BLaER1 treated with 17β-estradiol and CSF1 and Interleukin-3, amounts not matched to agents 10 nM and 100 nM (cell line): ENCODE results near the gene DYDC2.
A peak's percentile ranks its signal among the peaks of the same experiment; 100 is the strongest.
"Not testable (repeated sequence)": the region's sequence is repeated elsewhere in the genome, so short reads cannot be mapped to it uniquely, and the experiment has no call there.

Experiments used
- H3K27ac ChIP-seq, 11 experiments: shearing (Covaris generic); formaldehyde crosslinking; 2 replicates each; pipeline ENCODE4 v1.8.1; 2022
- H3K27me3 ChIP-seq, 11 experiments: shearing (Covaris generic); formaldehyde crosslinking; 2 replicates each; pipeline ENCODE4 v1.8.1; 2022
- H3K36me3 ChIP-seq, 11 experiments: shearing (Covaris generic); formaldehyde crosslinking; 2 replicates each; pipeline ENCODE4 v1.8.1; 2022
- H3K4me1 ChIP-seq, 10 experiments: shearing (Covaris generic); formaldehyde crosslinking; 2 replicates each; pipeline ENCODE4 v1.8.1; 2022
- H3K4me2 ChIP-seq, 11 experiments: shearing (Covaris generic); formaldehyde crosslinking; 2 replicates each; pipeline ENCODE4 v1.8.1; 2022
- H3K4me3 ChIP-seq, 10 experiments: shearing (Covaris generic); formaldehyde crosslinking; 2 replicates each; pipeline ENCODE4 v1.8.1; 2022
- H3K9ac ChIP-seq, 11 experiments: shearing (Covaris generic); formaldehyde crosslinking; 2 replicates each; pipeline ENCODE4 v1.8.1; 2022
- H3K9me3 ChIP-seq, 11 experiments: shearing (Covaris generic); formaldehyde crosslinking; replicated peaks in 1 of 11; 2 replicates each; pipeline ENCODE4 v1.8.1; 2022
- H4K20me1 ChIP-seq, 11 experiments: shearing (Covaris generic); formaldehyde crosslinking; 2 replicates each; pipeline ENCODE4 v1.8.1; 2022
- Cebpa-rat ChIP-seq, 11 experiments: shearing (Covaris generic); IDR thresholded peaks; 2 replicates each; pipeline ENCODE4 v1.8.1; 2022

Gene DYDC2

DNA sequence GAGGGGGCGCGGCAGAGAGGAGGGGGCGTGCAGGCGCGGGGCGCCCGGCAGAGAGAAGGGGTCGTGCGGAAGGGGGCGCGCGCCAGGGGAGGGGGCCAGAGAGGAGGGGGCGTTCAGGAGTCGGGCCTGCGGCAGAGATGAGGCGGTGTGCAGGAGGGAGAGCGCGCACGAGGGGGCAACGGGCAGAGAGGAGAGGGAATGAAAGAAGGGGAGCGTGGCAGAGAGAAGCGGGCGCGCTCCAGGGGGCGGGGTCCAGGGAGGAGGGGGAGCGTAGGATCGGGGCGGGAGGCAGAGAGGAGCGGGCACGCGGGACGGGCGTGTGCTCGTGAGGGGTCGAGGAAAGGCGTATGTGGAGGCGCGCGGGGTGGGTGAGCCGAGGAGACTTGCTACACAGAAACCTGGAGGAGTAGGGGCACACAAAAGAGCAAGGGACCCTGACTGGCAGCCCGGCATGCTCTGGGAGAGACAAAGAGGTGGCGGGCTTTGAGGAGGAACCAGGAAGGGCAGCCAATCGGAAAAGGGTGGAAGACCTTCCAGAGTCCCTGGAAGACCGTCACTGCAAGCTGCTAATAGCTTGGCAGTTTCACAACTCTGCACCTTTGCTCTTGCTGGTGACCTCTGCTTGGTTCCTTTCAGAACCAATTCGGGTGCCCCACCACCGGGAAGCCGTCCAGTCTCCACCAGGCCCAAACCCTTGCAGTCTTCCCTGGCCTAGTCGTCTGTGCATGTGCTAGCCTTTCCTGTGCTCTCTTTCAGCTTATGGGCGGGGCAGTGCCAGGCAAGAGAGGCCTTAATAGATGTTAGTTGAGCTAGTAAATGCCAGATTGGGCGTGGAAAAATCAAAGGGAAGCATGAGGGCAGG is 639 bp downstream of the DYDC2 start:
- H3K27me3 ChIP-seq, result peaks cover 23 to 30% (median 28%) of the 10 kb centered on the region in 11 experiments

DNA sequence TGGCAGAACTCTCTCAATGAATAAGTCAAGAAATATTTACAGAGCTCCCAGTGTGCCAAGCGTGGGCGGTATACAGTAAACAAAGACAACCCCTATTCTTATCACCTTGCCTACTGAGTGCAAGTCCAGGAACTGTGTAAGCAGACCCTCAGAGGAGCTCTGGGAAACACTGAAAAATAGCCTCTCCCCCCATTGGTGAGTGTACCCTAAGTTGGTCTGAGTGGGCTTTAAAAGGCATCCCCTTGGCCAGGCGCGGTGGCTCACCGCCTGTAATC is 1.2 kb downstream of the DYDC2 start:
- H3K36me3 ChIP-seq, result no peaks in the 10 kb centered on the region
- H3K9ac ChIP-seq, result no peak overlapping the region
- H3K4me1 ChIP-seq, result peaks cover 0 to 16% (median 13%) of the 10 kb centered on the region in 10 experiments; a peak in 16 of 20 replicates
- H3K4me3 ChIP-seq, result peak overlapping the region in 4 of 10 experiments; percentile 56 to 65 (median 63); a peak in 4 of 20 replicates
- H3K9me3 ChIP-seq, result peaks cover 5 to 23% (median 15%) of the 10 kb centered on the region in 11 experiments; a peak in 18 of 22 replicates
- H3K27me3 ChIP-seq, result peaks cover 23 to 30% (median 28%) of the 10 kb centered on the region in 11 experiments
- no peak overlapping the region for H3K27ac ChIP-seq
- TF ChIP-seq Cebpa-rat (IDR thresholded peaks at IDR 0.05), result no peak
- H3K4me2 ChIP-seq, result peak overlapping the region in 10 of 11 experiments; percentile 80 to 98 (median 95); a peak in 16 of 22 replicates
- H4K20me1 ChIP-seq, result no peaks in the 10 kb centered on the region

More for the DNA sequence above, 639 bp downstream of the DYDC2 start:
- Histone ChIP-seq H3K9me3 (peaks cover 5 to 23% (median 15%) of the 10 kb centered on the region in 11 experiments; a peak in 18 of 22 replicates), H3K4me2 (peak overlapping the region; percentile 80 to 98 (median 95)), H3K36me3 (no peaks in the 10 kb centered on the region), H4K20me1 (no peaks in the 10 kb centered on the region), H3K9ac (peak overlapping the region; percentile 24 to 68 (median 54); a peak in 19 of 22 replicates), H3K4me3 (peak overlapping the region; percentile 48 to 71 (median 62)), H3K27ac (peak overlapping the region in 4 of 11 experiments; percentile 21 to 44 (median 29); a peak in 3 of 22 replicates), H3K4me1 (peaks cover 0 to 16% (median 13%) of the 10 kb centered on the region in 10 experiments; a peak in 16 of 20 replicates)
- TF ChIP-seq Cebpa-rat (IDR thresholded peaks at IDR 0.05), result no peak

DNA sequence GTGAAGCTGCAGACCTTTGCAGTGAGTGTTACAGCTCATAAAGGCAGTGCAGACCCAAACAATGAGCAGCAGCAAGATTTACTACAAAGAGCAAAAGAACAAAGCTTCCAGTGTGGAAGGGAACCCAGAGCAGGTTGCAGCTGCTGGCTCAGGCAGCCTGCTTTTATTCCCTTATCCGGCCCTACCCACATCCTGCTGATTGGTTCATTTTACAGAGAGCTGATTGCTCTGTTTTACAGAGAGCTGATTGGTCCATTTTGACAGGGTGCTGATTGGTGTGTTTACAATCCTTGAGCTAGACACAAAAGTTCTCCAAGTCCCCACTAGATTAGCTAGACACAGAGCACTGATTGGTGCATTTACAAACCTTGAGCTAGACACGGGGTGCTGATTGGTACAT is 2.3 kb downstream of the DYDC2 start:
- H3K27ac ChIP-seq, H3K4me2 ChIP-seq, H4K20me1 ChIP-seq, H3K9ac ChIP-seq, H3K4me3 ChIP-seq, H3K36me3 ChIP-seq: not testable (repeated sequence)
- Histone ChIP-seq H3K9me3 (peaks cover 5 to 23% (median 15%) of the 10 kb centered on the region in 11 experiments; a peak in 18 of 22 replicates), H3K27me3 (peaks cover 23 to 30% (median 28%) of the 10 kb centered on the region in 11 experiments), H3K4me1 (peaks cover 0 to 16% (median 13%) of the 10 kb centered on the region in 10 experiments; a peak in 16 of 20 replicates)

DNA sequence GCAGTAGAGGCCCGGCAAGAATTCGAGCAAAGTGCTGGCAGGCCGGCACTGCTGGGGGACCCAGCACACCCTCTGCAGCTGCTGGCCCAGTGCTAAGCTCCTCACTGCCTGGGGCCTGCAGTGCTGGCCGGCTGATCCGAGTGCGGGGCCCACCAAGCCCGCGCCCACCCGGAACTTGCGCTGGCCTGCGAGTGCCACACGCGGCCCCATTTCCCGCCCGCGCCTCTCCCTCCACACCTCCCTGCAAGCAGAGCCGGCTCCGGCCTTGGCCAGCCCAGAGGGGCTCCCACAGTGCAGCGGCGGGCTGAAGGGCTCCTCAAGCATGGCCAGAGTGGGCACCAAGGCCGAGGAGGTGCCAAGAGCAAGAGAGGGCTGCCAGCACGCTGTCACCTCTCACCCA is 3.1 kb downstream of the DYDC2 start:
- Histone ChIP-seq H3K4me2 (no peak overlapping the region), H3K36me3 (no peaks in the 10 kb centered on the region), H3K4me3 (no peak overlapping the region), H3K9me3 (peaks cover 5 to 23% (median 15%) of the 10 kb centered on the region in 11 experiments; a peak in 18 of 22 replicates), H4K20me1 (no peaks in the 10 kb centered on the region), H3K27me3 (peaks cover 23 to 30% (median 28%) of the 10 kb centered on the region in 11 experiments), H3K9ac (no peak overlapping the region), H3K27ac (no peak overlapping the region), H3K4me1 (peaks cover 0 to 16% (median 13%) of the 10 kb centered on the region in 10 experiments; a peak in 16 of 20 replicates)
- no peak for TF ChIP-seq Cebpa-rat (IDR thresholded peaks at IDR 0.05)

DNA sequence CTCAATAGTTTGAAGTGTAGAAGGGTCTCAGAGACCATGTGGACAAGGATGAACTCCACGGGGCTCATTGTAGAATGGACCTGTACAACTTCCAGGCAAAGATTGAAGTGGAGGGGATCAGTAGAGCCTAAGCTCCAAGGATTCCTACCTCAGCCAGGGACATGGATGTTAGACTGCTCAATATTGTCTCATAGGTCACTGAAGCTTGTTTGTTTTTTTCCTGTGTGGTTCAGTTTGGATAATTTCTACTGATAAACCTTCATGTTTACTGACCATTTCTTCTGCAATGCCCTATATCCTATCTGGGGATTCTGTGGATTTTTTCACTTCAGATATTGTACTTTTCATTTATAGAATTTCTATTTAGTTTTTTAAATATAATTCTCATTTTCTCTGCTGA is 8.9 kb downstream of the DYDC2 start:
- Histone ChIP-seq H3K36me3 (peaks cover 0 to 11% (median 4%) of the 10 kb centered on the region in 11 experiments; a peak in 7 of 22 replicates), H3K9me3 (peaks cover 32 to 49% (median 39%) of the 10 kb centered on the region in 11 experiments), H3K4me1 (no peaks in the 10 kb centered on the region), H4K20me1 (no peaks in the 10 kb centered on the region), H3K4me2 (no peak overlapping the region), H3K27ac (no peak overlapping the region), H3K4me3 (no peak overlapping the region), H3K27me3 (no peaks in the 10 kb centered on the region), H3K9ac (no peak overlapping the region)
- TF ChIP-seq Cebpa-rat (IDR thresholded peaks at IDR 0.05), result no peak

DNA sequence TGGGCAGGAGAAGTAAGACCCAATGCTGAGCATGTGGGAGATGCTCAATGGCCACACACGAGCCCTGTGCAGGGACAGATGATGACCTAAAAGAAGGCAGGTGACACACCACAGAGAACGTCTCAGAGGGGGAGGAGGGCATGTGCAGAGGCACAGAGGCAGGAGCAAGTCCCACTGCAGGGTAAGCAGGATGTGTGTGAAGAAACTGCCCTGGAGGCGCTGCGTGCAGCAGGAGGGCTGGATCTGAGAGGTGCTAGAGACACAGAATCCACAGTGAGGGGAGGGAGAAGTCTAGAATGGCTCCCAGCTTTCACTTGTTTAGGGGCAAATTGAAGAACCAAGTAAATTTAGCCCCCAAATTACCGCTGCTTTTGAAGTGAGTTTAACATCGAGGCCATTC is 14.9 kb downstream of the DYDC2 start:
- Histone ChIP-seq H4K20me1 (no peaks in the 10 kb centered on the region), H3K27me3 (no peaks in the 10 kb centered on the region), H3K4me2 (no peak overlapping the region), H3K4me1 (peaks cover 0 to 28% (median 0%) of the 10 kb centered on the region in 10 experiments; a peak in 5 of 20 replicates), H3K36me3 (peaks cover 0 to 10% (median 4%) of the 10 kb centered on the region in 11 experiments; a peak in 7 of 22 replicates), H3K27ac (no peak overlapping the region), H3K9me3 (peaks cover 21 to 37% (median 32%) of the 10 kb centered on the region in 11 experiments), H3K9ac (no peak overlapping the region), H3K4me3 (no peak overlapping the region)
- TF ChIP-seq Cebpa-rat (IDR thresholded peaks at IDR 0.05), result no peak

DNA sequence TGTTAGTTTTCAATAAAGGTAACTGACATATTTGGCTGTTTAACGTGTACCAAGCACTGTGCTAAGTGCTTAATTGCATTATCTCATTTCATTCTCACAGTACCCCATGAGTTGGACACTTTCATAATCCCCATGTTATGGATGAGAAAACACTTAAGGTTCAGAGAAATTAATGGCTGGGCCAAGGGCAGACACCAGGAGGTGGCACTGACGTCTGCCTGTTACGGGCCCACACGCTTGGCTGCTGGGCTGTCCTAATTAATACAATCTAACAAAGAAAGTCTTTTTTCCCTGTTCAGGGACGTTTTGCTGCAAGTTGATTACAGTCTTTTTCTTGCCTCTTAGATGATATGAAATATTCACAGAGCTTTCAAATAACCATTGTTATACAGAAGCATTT is 16.1 kb downstream of the DYDC2 start:
- Histone ChIP-seq H3K4me1 (peaks cover 8 to 40% (median 10%) of the 10 kb centered on the region in 10 experiments; a peak in 19 of 20 replicates), H3K9me3 (peaks cover 9 to 25% (median 20%) of the 10 kb centered on the region in 11 experiments), H4K20me1 (no peaks in the 10 kb centered on the region), H3K36me3 (peaks cover 0 to 4% (median 0%) of the 10 kb centered on the region in 11 experiments; a peak in 2 of 22 replicates), H3K4me3 (no peak overlapping the region), H3K4me2 (peak overlapping the region in 2 of 11 experiments; percentile 24 to 65; a peak in 3 of 22 replicates), H3K27ac (peak overlapping the region in 1 of 11 experiments; percentile 19; a peak in 1 of 22 replicates), H3K9ac (no peak overlapping the region), H3K27me3 (no peaks in the 10 kb centered on the region)
- TF ChIP-seq Cebpa-rat (IDR thresholded peaks at IDR 0.05), result no peak

DNA sequence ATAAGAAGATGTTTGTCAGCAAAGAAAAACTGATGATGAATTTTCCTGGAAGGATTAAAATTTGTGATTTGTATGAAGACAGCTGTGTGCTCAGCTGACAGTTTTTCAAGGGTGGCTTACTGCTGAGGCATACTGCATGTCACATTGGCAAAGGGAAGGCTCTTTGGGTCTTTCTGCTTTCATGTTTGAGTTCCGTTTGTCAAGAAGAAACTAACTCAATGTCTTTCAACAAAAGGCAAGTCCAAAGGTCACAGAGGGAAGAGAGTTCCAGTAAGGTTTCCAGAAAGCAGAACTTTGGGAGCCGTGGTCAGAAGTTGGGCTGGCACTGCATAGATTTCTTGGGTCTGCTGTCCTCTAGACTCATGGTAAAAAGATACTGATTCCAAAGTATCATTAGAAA is 16.9 kb downstream of the DYDC2 start:
- TF ChIP-seq Cebpa-rat (IDR thresholded peaks at IDR 0.05), result no peak
- H3K36me3 ChIP-seq, result no peaks in the 10 kb centered on the region
- peaks cover under 1 to 17% (median 12%) of the 10 kb centered on the region in 11 experiments; a peak in 17 of 22 replicates for H3K9me3 ChIP-seq
- H3K9ac ChIP-seq, result no peak overlapping the region
- H3K4me1 ChIP-seq, result peaks cover 9 to 48% (median 19%) of the 10 kb centered on the region in 10 experiments; a peak in 19 of 20 replicates
- no peaks in the 10 kb centered on the region for H3K27me3 ChIP-seq
- H3K27ac ChIP-seq, result peak overlapping the region in 2 of 11 experiments; percentile 14 to 47; a peak in 2 of 22 replicates
- H3K4me3 ChIP-seq, result no peak overlapping the region
- H4K20me1 ChIP-seq, result no peaks in the 10 kb centered on the region
- H3K4me2 ChIP-seq, result peak overlapping the region in 3 of 11 experiments; percentile 24 to 65 (median 34); a peak in 5 of 22 replicates

DNA sequence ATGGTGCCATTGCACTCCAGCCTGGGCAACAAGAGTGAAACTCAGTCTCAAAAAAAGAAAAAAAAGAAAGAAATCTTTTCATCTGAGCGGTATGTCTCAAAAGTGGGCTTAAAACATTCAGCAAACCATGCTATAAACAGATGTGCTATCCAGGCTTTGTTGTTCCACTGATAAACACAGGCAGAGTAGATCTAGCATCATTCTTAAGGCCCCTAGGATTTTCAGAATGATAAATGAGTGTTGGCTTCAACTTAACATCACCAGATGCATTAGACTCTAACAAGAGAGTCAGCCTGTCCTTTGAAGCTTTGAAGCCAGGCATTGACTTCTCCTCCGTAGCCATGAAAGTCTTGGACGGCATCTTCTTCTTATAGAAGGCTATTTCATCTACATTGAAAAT is 23.1 kb downstream of the DYDC2 start:
- H3K9ac ChIP-seq, result no peak overlapping the region
- no peak for TF ChIP-seq Cebpa-rat (IDR thresholded peaks at IDR 0.05)
- no peak overlapping the region for H3K4me3 ChIP-seq

More for the DNA sequence above, 23.1 kb downstream of the DYDC2 start:
- Histone ChIP-seq H3K27ac (no peak overlapping the region; a peak in 1 of 22 replicates), H4K20me1 (no peaks in the 10 kb centered on the region), H3K27me3 (no peaks in the 10 kb centered on the region), H3K4me1 (peaks cover 12 to 41% (median 27%) of the 10 kb centered on the region in 10 experiments), H3K4me2 (peak overlapping the region in 1 of 11 experiments; percentile 29; a peak in 1 of 22 replicates), H3K36me3 (no peaks in the 10 kb centered on the region), H3K9me3 (no peaks in the 10 kb centered on the region)
